ENCODE measurements around the gene NUDT21.

Gene NUDT21

DNA sequence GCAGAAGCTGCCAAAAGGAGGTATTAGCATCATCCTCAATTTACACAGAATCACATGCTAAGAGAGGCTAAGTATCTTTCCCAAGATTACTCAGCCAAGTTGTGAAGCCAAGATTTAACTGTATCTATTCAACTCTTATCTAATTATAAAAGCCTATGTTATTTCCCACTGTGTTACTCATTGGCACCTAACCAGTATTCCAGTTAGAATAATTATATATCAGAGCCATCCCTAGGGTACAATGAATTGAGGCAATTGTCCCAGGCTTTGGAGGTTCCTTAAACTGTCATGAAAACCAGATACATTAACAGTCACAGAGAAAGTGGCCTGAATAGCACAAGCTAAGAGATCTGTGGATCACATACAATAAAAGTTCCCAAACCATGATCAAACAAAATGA is 14.9 kb downstream of the NUDT21 start:
- CTCF ChIA-PET: no interaction called here
- no peak for TF ChIP-seq LEF1 (IDR thresholded peaks at IDR 0.05; ENCODE audit: borderline replicate concordance)
- TF ChIP-seq ARNT (IDR thresholded peaks at IDR 0.05): no peak
- no peak for TF ChIP-seq CTBP1 (IDR thresholded peaks at IDR 0.05; ENCODE audit: borderline replicate concordance)
- TF ChIP-seq ZNF384 (IDR thresholded peaks at IDR 0.05): no peak
- no peak for TF ChIP-seq SP1 (IDR thresholded peaks at IDR 0.05)
- TF ChIP-seq ELF4 (IDR thresholded peaks at IDR 0.05): no peak
- no peak for TF ChIP-seq FOXM1 (IDR thresholded peaks at IDR 0.05; ENCODE audit: borderline replicate concordance)
- POLR2A ChIA-PET: no interaction called here
- DNase-seq (ENCODE audit: extremely low spot score): no peak

DNA sequence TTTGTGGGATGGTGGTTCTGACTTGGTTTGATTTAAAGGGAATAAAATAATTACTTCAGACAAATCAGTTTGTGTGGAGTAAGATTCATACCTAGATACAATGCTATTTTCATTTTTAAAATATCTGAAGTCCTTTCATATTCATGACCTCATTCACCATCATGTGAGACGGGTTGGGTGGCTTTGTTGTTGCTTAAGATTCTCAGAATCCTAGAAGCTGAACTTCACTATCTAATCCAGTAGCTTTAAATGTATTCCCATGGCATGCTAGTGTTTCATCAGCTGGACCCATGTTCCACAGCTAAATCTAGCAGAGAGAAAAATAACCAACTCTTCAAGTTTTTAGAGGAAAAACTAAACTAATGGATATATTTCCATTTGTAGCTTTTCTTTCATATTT is 23.0 kb downstream of the NUDT21 start:
- no peak for DNase-seq (ENCODE audit: extremely low spot score)
- CTCF ChIA-PET: no interaction called here
- POLR2A ChIA-PET: interaction anchor here (0.9 to 1.6 kb wide), 2 partner anchors 10 to 23 kb away, joined by 3 to 7 read pairs; partner anchors contain the start of genes NUDT21 and OGFOD1
- TF ChIP-seq PKNOX1 (IDR thresholded peaks at IDR 0.05): no peak
- no peak for TF ChIP-seq FOXM1 (IDR thresholded peaks at IDR 0.05; ENCODE audit: borderline replicate concordance)
- no peak for TF ChIP-seq SUZ12 (IDR thresholded peaks at IDR 0.05)
- TF ChIP-seq ARNT (IDR thresholded peaks at IDR 0.05): no peak
- TF ChIP-seq SP1 (IDR thresholded peaks at IDR 0.05): no peak
- no peak for TF ChIP-seq HDGF (IDR thresholded peaks at IDR 0.05; ENCODE audit: borderline replicate concordance)
- no peak for TF ChIP-seq NFRKB (IDR thresholded peaks at IDR 0.05)
- TF ChIP-seq TARDBP (IDR thresholded peaks at IDR 0.05): no peak
- no peak for TF ChIP-seq CTBP1 (IDR thresholded peaks at IDR 0.05; ENCODE audit: borderline replicate concordance)
- TF ChIP-seq L3MBTL2 (conservative IDR thresholded peaks at IDR 0.05): no peak
- TF ChIP-seq ELF4 (IDR thresholded peaks at IDR 0.05): no peak
- TF ChIP-seq FOXA1 (IDR thresholded peaks at IDR 0.05): no peak
- TF ChIP-seq BHLHE40 (IDR thresholded peaks at IDR 0.05; ENCODE audit: borderline replicate concordance): no peak
- TF ChIP-seq ZNF384 (IDR thresholded peaks at IDR 0.05): no peak
- no peak for TF ChIP-seq LEF1 (IDR thresholded peaks at IDR 0.05; ENCODE audit: borderline replicate concordance)
- TF ChIP-seq FOXK2 (IDR thresholded peaks at IDR 0.05): no peak

GRCh38 chr16:56426585-56426984 is 24.5 kb downstream of the NUDT21 start:
- CTCF ChIA-PET: no interaction called here
- no peak for TF ChIP-seq ELF4 (IDR thresholded peaks at IDR 0.05)
- no peak for TF ChIP-seq ZNF384 (IDR thresholded peaks at IDR 0.05)
- no peak for TF ChIP-seq NFRKB (IDR thresholded peaks at IDR 0.05)
- TF ChIP-seq PKNOX1 (IDR thresholded peaks at IDR 0.05): no peak
- TF ChIP-seq L3MBTL2 (conservative IDR thresholded peaks at IDR 0.05): no peak
- TF ChIP-seq CTBP1 (IDR thresholded peaks at IDR 0.05; ENCODE audit: borderline replicate concordance): no peak
- TF ChIP-seq SP1 (IDR thresholded peaks at IDR 0.05): no peak
- TF ChIP-seq BHLHE40 (IDR thresholded peaks at IDR 0.05; ENCODE audit: borderline replicate concordance): no peak

GRCh38 chr16:56425439-56425832 is 25.7 kb downstream of the NUDT21 start, which contains the start of gene AMFR:
AMFR (minus strand) TSS chr16:56425545; CDS start chr16:56425327, 218 bp downstream.
- no peak for TF ChIP-seq SP1 (IDR thresholded peaks at IDR 0.05)
- TF ChIP-seq BHLHE40 (IDR thresholded peaks at IDR 0.05; ENCODE audit: borderline replicate concordance): no peak
- TF ChIP-seq ARNT (IDR thresholded peaks at IDR 0.05): 0 out of 2 replicates have a peak, but pooled peaks have one; percentile 40
- TF ChIP-seq L3MBTL2 (conservative IDR thresholded peaks at IDR 0.05): no peak
- TF ChIP-seq LEF1 (IDR thresholded peaks at IDR 0.05; ENCODE audit: borderline replicate concordance): no peak
- no peak for TF ChIP-seq ZNF384 (IDR thresholded peaks at IDR 0.05)
- peak; percentile 56 for TF ChIP-seq FOXM1 (IDR thresholded peaks at IDR 0.05; ENCODE audit: borderline replicate concordance)
- TF ChIP-seq NFRKB (IDR thresholded peaks at IDR 0.05): no peak
- ChIA-PET POLR2A (no interaction called here), CTCF (no interaction called here)
- DNase-seq (ENCODE audit: extremely low spot score): peak; percentile 85

More at GRCh38 chr16:56426585-56426984, 24.5 kb downstream of the NUDT21 start:
- POLR2A ChIA-PET: interaction anchor here (2.0 kb wide), 1 partner anchor 24 kb away, joined by 9 read pairs; the partner anchor contains the start of genes NUDT21 and OGFOD1
- DNase-seq (ENCODE audit: extremely low spot score): no peak

DNA sequence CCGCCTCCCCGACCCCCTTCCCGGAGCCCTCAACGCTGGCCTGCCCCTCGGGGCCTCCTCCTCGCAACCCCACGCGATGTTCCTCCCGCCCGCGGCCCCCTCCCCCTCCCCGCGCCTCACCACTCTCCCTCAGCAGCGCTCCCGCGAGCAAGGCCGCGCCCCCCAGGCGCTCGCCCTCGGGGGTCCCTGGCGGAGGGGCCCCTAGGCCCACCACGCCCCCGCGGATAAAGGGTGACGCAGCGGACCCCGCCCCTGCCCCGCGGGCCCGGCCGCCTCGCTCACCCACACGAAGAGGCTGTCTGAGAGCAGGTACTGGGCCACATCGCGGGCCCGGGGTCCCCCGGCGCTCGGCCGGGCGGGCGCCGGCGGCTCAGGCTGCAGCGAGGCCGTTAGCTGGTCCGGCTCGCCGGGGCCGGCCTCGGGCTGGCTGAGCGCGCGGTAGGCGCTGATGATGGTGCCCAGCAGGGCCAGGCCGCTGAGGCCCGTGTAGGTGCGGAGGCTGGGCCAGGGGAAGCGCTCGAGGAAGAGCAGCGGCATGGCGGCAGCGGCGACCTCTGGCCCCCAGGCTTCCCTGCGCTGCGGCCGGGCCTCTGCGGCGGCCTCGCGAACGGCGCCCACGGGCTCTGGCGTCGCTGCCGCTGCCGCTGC is 26.2 kb downstream of the NUDT21 start:
- POLR2A ChIA-PET: no interaction called here
- no peak for TF ChIP-seq TARDBP (IDR thresholded peaks at IDR 0.05)
- no peak for TF ChIP-seq LEF1 (IDR thresholded peaks at IDR 0.05; ENCODE audit: borderline replicate concordance)
- TF ChIP-seq ELF4 (IDR thresholded peaks at IDR 0.05): no peak

GRCh38 chr16:56424404-56424764 is 26.7 kb downstream of the NUDT21 start:
- TF ChIP-seq TARDBP (IDR thresholded peaks at IDR 0.05): no peak
- no peak for TF ChIP-seq ELF4 (IDR thresholded peaks at IDR 0.05)
- TF ChIP-seq L3MBTL2 (conservative IDR thresholded peaks at IDR 0.05): no peak
- no peak for TF ChIP-seq ZNF384 (IDR thresholded peaks at IDR 0.05)
- no peak for TF ChIP-seq FOXK2 (IDR thresholded peaks at IDR 0.05)
- TF ChIP-seq CTBP1 (IDR thresholded peaks at IDR 0.05; ENCODE audit: borderline replicate concordance): no peak
- TF ChIP-seq NFRKB (IDR thresholded peaks at IDR 0.05): no peak
- no peak for TF ChIP-seq BHLHE40 (IDR thresholded peaks at IDR 0.05; ENCODE audit: borderline replicate concordance)
- no peak for TF ChIP-seq SUZ12 (IDR thresholded peaks at IDR 0.05)
- TF ChIP-seq FOXA1 (IDR thresholded peaks at IDR 0.05): no peak
- no peak for TF ChIP-seq ARNT (IDR thresholded peaks at IDR 0.05)
- TF ChIP-seq FOXM1 (IDR thresholded peaks at IDR 0.05; ENCODE audit: borderline replicate concordance): no peak
- TF ChIP-seq LEF1 (IDR thresholded peaks at IDR 0.05; ENCODE audit: borderline replicate concordance): no peak
- no peak for TF ChIP-seq SP1 (IDR thresholded peaks at IDR 0.05)
- no peak for TF ChIP-seq PKNOX1 (IDR thresholded peaks at IDR 0.05)
- no peak for TF ChIP-seq HDGF (IDR thresholded peaks at IDR 0.05; ENCODE audit: borderline replicate concordance)
- ChIA-PET POLR2A (interaction anchor here (1.5 kb wide), 1 partner anchor 27 kb away, joined by 6 read pairs; the partner anchor contains the start of genes NUDT21 and OGFOD1), CTCF (interaction anchor here (0.8 kb wide), 1 partner anchor 15 kb away, joined by 3 read pairs; no protein-coding TSS in a partner anchor)
- DNase-seq (ENCODE audit: extremely low spot score): peak; percentile 18

More for the DNA sequence above, 26.2 kb downstream of the NUDT21 start:
- CTCF ChIA-PET: interaction anchor here (0.8 kb wide), 1 partner anchor 14 kb away, joined by 3 read pairs; no protein-coding TSS in a partner anchor
- peak; percentile 37 for DNase-seq (ENCODE audit: extremely low spot score)

Measured in HEK293T (cell line).